CD4-positive, alpha-beta T cell treated with Interleukin-1 beta for 1 hour (primary cell): ENCODE data around the gene C6orf132.

Source experiments
- DNase-seq, 2 donors: peaks; one replicate each; pipeline ENCODE4 v3.0.0-alpha.2; 2020 to 2022

The C6orf132 gene

DNA sequence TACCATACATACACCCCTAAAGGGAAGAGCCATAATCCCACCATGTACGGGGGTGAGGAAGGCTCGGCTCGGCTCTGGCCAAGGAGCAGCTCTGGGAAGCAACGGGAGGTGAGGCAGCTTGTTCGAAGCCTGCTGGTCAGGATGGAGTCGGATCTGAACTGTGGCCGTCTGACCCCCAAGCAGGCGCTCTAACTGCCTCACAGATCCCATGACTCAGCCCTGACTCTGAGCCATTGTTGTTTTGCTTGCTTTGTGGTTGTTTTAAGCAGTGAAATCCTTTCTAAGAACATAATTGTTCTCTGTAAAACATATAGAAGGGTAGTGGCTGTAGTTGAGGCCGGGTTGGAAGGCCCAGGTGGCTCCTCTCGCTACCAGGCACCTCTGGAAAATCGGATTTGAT lies 10.9 kb downstream of the C6orf132 start:
- DNase-seq, result no peak

DNA sequence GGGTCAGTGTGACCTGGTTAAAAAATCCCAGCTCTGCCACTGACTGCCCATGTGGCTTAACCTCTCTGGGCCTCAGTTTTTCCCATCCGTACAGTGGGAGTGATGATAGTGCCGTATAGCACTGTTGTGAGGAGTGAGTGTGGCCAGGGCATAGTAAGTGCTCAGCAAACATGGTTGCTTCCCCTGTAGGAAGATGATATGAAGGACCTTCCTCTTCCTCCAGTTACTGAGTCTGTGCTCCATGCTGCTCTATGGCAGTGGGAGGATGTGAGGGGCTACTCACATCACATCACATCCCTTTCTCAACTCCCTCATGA lies 13.1 kb downstream of the C6orf132 start:
- DNase-seq, result no peak

DNA sequence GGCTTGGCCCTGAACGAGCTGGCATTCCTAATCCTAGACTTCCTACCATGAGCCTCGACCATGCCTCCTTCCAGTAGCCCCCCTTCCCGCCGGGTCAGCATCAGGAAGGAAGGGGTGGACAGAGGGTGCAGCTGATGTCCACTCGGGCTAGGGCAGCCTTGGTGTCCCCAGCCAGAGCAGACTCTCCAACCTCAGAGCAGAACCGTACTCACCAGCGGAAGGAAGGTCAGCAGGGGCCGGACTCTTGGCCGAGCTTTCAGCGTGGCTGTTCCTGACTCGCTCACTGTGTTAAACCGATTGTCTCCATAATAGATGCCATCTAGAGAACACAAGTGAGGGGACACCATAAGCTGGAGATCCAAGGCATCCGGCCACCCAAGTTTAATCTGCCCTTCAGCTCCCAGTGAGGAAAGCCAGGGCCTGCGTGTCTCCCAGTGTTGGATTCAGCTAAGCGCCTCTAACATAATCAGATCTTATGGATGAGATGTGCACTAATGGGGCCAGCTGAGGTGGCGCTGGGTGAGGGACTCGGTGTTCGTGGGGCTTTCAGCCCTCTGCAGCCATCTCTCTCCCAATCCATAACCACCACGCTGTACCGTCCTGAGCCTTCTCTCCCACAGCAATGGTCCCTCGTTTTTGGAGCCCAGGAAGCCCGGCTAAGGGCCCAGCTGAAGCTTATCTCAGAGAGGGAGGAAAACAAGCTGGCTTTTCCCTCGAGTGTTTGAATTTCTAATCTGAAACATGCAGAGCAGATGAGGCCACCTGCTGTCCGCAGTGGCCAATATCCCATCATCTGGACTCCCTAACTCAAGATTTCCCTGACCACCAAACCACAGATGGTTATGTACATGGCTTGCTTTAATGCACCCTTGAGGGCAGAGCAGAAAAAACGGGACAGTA lies 13.7 kb downstream of the C6orf132 start:
- DNase-seq, result no peak

DNA sequence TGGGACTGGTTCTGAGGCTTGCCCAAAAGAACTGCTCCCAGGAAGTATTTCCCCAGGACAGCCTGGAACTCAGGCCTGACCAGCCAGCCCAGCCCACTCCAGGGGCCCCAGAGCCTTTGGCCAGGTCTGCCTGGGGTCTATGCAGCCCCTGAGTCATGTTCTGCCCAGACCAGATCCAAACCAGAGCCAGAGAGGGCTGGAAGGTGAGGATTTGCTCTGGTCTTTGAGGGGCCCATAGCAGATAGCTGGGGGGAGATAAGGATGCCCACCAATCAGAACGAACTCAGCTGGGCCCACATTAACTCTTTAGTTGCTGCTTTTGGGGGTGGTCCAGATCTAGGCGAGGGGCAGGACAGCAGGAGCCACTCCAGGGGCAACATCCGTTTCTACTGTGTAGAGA lies 16.8 kb downstream of the C6orf132 start:
- DNase-seq, result no peak

DNA sequence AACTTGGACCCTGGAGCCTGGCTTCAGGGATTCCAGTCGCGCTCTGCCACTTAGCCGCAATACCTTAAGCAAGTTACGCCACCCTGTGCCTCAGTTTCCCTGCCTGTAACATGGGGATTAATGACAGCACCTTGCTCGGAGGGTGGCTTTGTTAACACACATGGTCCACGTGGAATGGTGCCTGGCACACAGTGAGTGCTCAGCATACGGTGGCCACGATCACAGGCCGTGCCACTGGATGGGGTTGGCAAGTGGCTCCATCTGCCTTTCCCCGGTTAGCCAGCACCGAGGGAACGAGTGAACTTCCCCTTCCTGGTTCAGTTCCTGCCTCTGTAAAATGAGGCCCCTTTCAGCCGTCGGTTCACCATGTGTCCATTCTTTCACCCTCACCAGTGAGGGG lies 17.2 kb downstream of the C6orf132 start:
- no peak for DNase-seq

DNA sequence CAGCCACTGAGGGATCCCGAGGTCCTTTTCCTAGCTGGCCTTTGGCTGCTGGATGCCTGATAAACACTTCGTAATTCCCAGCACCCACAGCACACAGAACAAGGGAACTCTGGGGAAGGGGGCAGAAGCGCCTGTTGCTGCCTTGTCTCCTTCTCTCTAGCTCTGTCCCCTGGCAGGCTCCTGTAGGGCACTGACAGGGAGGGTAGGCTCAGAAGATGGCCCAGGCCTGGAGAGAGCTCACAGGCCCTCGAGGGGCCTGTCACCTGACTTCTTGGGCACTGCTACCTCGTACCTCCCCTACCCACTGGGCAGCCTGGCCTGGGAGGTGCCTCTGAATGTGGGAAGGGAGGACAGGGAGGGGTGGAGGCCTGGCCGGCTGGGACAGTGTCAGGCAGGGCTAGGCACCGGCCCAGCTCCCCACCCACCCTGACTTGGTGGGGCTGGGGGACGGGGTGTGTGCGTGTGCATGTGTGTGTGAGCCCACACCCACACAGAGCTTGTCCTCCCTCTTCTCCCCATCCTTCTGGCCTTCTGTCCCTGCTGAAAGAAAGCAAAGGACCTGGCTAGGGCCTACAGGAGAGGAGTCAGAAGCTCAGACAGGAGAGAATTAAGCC lies 18.1 kb downstream of the C6orf132 start:
- DNase-seq, result no peak

DNA sequence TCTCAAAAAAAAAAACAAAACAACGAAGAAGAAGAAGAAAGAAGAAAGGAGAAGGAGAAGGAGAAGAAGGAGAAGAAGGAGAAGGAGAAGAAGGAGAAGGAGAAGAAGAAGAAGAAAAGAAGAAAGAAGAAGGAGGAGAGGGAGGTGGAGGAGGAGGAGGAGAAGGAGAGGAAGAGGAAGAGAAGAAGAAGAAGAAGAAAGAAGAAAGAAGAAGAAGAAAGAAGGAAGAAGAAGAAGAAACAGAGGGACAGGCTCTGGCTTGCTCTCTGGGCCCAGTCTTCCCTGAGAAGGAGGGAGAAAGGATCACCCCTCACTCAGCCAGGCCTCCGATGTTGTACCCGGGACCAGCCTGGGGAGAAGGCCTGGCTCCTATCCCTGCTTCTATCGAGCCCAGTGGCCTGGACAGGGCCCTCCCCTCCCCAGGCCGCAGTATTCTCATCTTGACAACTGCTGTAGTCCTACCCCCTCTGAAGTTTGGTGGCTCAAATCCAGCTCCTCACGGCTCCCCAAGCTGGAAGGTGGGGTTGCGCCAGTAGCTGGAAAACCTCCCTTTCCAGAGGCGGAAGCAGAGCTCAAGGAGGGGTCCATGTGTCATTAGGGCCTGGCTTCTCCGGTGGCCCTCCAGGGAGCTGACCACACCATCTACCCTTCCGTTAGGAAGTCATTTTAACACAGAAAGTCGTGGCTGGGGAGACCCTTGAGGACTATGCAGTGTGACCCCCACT lies 18.9 kb downstream of the C6orf132 start:
- no peak for DNase-seq

DNA sequence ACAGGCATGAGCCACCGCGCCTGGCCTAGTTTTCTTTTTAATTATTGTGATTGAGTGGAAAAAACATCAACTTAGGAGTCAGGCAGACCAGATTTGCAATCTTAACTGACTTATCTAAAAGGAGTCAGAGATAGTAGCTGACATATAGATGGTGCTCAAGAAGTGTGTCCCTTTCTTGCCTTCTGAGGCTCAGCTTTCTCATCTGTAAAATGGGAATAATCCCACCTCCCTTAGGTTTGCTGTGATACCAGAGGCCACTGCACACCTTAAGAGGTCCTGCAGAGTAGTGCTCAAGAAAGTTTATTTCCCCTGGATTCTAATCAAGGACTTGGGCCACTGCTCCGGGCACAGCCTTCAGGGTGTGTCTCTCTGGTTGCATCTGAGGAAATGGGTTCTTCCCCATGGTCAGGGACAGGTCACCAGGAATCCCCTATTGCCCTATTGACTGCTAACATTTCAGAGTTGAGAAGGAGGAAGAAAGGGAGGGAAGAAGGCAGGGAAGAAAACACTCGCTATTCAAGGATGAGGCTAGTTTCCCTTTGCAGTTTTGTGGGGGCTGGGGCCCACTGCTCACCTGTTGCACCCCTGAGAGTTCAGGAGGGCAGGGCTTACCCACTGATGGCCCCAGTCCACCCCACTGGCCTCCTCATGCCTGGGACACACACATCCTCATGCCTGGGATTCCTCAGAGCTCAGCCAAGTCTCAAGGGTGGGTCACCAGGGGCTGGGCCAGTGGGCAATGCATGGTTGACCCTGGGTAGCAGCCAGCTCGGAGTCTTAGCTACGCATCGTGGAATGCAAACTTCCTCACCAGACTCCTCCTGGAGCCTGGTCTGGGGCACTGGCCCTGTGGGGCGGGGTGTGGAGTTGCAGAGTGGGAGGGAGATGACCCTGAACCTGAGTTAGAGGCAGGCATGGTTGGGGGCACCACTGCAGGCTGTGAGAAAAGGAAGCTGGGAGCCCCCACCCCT lies 21.2 kb downstream of the C6orf132 start:
- DNase-seq, result no peak

DNA sequence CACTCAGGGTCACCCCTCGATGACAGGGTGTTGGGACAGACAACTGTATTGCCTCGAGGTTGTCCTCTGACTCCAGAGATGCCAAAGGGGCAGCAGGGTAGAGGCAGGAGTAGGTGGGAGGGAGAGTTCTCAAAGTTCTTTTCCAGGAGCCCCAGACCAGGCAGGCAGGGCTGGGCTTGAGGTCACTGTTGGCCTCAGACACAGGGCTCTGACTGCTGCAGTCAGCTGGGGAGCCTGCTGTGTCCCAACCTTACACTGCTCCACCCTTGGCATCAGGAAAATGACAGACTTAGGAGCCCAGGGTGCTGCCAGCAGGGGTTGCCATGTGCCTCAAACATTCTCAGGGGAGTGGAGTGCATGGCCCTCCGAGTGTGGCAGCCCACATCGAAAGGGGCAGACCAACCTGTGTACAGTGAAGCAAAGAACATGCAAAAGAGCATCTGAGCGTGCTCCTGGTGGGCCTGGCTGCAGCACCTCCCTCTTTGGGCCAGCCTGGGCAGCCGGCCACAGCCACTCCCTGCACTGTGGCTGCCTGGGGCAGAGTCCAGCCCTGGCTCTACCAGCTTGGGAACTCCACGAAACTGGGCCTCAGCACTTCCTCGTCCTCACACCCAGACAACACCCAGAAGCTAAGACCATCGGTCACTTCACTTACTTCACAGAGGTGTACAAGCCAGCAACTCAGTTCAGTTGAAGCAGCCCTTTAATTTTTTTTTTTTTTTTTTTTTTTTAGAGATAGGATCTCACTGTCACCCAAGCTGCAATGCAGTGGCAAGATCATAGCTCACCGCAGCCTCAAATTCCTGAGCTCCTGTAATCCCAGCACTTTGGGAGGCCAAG lies 24.0 kb downstream of the C6orf132 start:
- no peak for DNase-seq

DNA sequence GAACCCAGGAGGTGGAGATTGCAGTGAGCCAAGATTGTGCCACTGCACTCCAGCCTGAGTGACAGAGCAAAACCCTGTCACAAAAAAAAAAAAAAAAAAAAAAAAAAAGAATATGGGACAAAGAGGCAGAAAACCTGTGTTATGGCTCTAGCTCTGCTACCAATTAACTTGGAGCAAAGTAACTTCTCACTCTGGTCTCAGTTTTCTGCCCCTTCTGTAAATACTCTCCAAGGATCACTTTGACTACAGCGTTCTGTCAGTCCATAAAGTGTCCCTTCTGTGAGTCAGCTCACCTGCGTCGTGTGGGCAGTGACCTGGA lies 24.6 kb downstream of the C6orf132 start:
- DNase-seq, result no peak

DNA sequence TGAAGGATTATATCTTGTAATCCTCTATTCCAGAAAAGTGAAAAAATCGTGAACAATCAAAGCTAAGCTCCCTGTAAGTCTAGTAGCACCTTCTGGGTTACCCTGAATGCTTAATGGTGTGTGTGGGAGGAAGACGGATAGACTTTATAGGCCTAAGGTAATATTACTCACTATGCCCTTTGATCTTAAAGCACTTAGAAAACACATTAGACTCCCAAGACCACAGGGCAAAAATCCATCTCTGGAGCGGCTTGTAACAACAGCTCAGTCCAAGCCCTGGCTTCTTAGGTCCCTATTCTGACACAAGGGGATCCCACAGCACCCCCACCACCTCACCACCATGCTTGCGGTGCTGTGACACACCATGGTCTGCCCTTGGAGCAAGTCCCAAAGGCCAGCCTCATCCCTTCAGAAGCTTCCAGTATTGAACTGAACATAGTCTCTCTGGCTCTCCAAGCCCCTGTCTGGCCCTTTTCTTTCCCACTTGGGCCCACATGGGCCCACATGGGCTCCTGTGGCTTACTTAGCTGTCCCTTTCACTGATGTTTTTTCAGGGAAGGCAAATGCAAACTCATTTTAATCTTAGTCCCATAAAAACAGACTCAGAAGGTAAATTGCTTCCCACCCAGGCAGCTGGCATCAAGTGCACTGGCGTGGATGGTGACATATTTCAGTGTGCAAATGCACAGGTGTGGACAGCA lies 28.3 kb downstream of the C6orf132 start:
- DNase-seq, result no peak

DNA sequence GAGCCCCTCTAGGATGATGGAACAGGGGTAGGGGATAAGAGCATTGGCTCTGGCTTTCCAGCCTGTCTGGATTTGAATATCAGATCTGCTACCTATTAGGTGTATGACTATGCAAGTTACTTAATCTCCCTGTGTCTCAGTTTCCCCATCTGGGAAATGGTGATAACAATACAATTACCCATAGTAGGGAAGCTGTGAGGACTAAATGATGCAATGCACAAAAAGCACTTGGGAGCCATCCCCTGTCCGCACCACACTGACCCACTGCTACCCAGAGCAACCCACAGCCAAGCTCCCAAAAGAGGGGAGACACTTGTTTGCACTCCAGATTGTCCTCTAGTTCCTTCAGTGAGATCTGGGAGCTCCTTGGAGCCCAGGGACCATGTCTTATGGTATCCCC lies 30.1 kb downstream of the C6orf132 start:
- DNase-seq, result no peak

DNA sequence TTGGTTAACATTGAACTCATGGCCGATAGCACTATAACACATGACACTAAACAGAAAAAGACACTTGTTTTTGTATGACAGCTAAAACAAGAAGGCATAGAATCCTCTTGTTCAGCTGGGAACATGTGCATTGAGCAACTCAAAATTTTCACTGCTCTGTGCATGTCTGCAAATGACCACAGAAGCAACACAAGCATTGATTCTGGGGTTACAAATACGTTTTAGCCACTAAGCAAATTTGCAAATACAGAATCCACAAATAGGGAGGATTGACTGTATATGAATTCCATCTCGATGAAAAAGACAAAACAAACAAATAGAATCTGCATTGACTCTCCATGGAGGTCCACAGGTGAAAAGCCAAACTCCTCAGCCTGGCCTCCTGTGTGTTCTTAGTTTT lies 31.7 kb downstream of the C6orf132 start:
- no peak for DNase-seq

DNA sequence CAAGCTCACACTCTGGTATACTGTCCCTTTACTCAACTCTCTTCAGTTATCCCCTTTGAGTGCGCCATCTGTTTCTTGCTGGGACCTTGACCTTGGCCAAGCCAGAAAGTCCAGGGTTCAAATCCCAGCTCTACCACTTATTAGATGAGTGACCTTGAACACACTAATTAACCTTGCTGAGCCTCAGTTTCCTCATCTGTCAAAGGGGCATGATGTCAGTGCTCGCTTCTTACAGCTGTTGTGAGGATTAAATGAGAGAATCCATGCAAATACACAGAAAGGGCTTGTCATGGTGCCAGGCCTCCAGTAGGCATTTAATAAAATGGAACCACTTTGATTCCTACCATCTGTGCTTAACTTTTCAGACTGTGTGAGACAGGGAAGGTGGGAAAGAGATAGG lies 34.3 kb downstream of the C6orf132 start:
- DNase-seq, result no peak

DNA sequence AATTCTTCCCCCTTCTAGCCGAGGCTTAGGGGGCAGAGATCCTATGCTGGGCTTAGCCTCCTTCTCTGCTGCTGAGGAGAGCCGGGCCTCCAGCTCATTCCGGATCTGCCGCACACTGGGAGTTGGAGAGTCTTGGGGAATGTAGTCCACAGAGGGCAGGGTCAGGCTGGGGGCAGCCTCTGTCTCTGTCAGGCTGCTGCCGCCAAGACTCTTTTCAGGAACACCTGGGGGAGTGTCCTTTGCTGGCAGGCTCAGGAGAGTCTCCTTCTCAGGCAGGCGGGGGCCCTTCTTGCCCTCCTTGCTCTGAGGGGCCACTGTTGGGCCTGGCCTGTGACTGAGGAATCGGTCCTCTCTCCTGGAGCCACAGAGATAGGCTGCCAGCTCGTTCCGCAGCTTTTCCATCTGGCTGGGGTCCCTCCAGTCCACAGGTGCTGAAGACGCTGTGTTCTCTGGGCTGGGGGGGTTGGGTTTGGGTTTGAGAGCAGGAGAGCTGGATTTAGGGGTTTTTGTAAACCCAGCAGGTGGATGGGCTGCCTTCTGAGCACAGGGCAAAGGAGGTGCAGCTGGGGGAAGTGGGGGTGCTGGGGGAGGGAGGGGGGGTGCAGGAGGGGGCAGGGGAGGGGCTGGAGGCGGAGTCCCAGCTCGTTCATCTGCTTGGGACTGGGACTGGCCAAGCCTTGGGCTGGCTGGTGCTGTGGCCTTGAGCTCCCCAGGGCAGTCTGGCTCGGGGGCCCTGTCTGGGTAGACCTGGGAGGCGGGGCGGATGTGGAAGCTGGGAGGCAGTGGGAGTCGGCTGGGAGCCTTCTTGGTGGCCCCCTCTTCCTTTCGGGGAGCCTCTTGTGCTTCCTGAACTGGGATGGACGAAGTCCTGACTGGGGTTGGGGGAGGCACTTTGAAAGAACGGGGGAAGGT lies 36.1 kb downstream of the C6orf132 start:
- DNase-seq, result no peak

DNA sequence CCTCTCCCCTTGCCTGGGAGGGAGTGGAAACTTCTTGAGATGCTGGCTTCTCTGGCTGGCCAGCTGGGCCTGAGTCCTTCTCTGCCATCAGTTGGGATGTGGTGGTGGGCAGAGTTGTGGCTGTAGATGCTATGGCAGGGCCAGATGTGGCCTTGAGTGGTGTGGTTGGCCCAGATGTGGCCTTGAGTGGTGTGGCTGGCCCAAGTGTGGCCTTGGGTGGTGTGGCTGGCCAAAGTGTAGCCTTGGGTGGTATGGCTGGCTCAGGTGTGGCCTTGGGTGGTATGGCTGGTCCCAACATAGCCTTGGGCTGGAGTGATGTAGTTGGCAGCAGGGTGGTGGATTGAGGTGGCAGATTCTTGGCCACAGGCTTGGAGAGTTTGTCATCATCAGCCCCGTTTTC lies 36.7 kb downstream of the C6orf132 start:
- DNase-seq, result no peak

DNA sequence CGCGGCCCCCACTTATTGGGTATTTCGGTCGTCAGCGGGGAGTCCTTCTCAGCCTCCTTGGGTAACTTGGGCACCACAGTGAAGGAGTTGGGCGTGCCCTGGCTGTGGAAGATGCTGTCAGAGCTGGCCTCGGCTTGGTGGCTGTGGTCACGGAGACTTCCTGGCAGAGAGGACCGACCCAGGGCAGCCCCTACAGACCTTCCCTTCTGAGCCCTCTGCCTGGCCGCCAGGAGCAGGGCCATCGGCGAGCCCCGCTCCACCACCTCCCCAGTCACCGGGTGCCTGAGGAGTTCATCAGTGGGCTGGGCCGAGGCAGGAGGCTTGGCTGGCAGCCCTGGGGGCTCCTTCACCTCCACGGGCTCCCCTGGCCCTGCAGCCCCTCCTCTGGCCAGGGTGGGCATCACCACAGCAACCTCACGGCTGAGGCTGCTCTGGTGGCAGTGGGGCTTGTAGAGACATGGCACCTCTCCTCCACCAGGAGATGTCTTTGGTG lies 37.2 kb downstream of the C6orf132 start:
- DNase-seq, result no peak

DNA sequence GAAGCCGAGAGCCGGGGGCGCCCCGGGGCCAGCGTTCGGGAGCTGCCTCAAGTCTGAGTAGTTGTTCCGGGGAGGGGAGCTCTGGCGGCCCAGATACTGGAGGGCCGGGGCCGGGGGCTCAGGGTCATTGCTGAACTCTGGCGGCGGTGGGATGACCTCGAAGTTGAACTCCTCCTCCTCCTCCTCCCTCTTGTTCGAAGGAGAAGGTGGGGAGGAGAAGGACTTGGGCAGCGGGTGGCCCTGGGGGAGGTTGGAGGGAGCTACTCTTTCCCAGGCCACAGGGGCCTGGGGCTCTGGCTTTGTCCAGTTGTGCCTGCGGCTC lies 37.7 kb downstream of the C6orf132 start:
- no peak for DNase-seq

DNA sequence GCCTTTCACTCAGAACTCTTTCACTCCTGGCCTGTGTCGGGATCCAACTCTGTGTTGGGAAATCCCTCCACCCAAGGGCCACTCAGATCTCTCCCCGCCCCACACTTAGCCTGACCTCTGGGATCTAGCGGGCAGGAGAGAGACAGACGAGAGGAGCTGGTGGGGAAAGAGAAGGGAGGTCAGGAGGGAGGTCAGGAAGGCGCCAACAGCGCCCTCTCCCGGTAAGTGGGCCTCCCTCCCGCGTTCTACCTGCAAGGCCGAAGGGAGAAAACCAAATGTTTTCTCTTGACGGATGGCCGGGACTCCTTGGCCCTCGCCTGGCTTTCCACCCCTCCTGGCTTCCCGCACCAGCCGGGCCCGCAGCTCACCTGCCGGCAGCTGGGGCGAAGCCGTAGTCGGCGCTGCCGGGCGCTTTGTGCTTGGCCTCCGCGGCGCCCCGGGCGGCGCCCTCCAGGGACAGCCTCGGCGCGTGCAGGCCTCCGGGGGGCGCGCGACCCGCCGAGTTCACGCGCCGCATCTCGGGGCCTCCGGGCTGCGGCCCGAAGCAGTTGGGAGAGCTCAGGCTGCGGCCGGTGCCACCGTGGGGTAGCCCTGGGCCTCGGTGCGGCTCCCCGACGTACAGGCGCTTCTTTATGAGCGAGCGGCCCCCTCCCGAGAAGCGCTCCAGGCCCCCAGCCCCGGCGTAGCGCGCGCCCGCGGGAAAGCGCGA lies 38.2 kb downstream of the C6orf132 start:
- peak; percentile 69 to 72 for DNase-seq

DNA sequence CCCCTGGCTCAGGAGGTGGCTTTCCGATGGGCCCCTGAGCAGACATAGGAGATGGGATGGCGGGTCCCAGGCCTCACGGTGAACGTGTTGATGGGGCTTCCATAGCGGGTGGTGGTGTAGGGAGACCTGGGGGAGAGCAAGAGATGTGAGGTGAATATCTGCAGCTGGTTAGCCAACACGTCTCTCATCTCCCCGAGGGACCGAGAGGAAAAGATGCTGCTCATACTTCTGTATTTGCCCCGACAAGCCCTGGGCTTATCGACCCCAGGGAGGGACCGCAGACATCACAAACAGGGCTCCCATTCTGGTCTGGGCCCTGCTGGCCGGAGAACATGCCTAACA lies 38.7 kb downstream of the C6orf132 start:
- no peak for DNase-seq
